ENCODE measurements around the gene CH25H.
A peak's percentile ranks its signal among the peaks of the same experiment; 100 is the strongest.
"Not testable (repeated sequence)": the region's sequence is repeated elsewhere in the genome, so short reads cannot be mapped to it uniquely, and the experiment has no call there.

Gene CH25H

DNA sequence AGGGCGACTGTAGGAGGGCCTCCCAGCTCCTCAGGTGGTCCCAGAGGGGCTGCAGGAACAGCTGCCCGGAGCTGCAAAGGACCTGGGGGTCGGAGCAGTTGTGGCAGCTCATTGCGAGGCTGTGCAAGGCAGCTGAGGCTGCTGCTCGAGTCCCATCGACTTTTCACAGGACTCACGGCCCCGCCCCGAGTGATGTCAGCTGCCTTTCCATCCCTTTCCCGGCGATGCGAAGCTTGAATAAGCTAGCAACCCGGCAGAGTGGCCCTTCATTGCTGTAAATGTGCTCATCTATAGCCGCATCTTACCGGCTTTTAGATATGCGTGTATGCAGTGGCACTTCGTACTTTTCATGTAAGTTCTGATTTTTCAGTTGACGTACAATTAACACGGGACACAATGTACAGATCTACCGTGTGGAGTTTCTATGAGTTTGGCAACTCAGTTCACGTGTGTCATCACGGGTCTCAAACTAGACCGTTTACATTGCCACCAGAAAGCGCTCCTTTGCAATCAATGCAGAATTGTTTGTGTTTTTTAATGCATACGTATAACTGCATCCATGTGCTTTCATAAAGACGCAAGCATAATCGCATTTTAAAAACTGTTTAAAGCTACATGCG is at the start of gene CH25H:
Gene CH25H, minus strand, starts transcription at position 137 of the 620 bp plus-strand sequence. Its CDS starts 25 bp downstream, at position 112.
- peak; percentile 16 for DNase-seq

GRCh38 chr10:89256340-89256739 is 49.2 kb upstream of the CH25H start:
- DNase-seq: no peak

- DNase-seq: no peak
Observed at GRCh38 chr10:89255793-89256192, 48.7 kb upstream of the CH25H start.

DNA sequence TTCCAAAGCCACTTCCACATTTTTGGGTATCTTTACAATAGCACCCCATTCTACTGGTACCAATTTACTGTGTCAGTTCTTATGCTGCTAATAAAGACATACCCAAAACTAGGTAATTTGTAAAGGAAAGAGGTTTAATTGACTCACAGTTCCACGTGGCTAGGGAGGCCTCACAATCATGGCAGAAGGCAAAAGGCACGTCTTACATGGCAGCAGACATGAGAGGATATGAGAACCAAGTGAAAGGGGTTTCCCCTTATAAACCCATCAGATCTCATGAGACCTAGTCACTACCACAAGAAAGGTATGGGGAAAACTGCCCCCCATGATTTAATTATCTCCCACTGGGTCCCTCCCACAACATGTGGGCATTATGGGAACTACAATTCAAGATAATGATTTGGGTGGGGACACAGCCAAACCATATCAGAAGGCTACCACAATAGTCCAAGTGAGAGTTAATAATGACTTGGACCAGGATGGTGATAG is 48.0 kb upstream of the CH25H start:
- DNase-seq: not testable (repeated sequence)

DNA sequence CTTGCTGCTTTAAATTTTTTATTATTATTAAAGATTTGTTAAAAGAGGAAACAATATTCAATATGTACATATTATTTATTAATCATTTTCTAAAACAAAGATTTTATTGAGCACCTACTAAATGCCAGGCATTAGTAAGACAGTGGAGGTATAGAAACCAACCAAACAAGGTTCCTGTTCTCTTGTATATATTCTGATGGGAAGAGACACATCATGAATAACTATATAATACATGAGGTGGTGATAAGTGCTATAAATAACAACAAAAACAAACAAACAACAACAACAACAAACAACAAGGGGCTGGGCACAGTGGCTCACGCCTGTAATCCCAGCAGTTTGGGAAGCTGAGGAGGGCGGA is 45.1 kb upstream of the CH25H start:
- DNase-seq: no peak

- DNase-seq: peak; percentile 96
Observed at GRCh38 chr10:89251409-89252224, 44.5 kb upstream of the CH25H start, which contains the start of gene LIPA. Gene LIPA, minus strand, starts transcription at chr10:89251775. Its CDS starts 4,127 bp downstream, at chr10:89247648.

- DNase-seq: no peak
Observed at GRCh38 chr10:89250865-89251408, 43.8 kb upstream of the CH25H start.

DNA sequence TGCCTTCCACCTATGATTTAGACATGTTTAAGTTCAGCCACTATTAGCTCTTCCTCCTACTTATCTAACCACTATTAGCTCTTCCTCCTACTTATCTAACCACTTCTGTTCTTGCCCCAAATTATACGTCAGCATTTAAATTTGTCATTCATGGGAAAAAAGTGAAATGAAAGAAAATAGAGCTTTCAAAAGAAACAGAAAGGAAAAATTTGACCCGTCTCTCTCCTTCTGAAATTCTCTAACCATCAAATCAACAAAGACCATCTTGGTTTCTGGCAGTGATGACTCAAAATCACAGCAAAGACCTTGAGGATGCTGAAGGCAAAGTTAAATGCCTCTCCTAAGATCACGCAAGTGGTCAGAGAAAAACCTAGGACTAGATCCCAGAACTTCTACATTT is 41.9 kb upstream of the CH25H start:
- DNase-seq: no peak

- not testable (repeated sequence) for DNase-seq
Observed at GRCh38 chr10:89247623-89248022, 40.5 kb upstream of the CH25H start.

DNA sequence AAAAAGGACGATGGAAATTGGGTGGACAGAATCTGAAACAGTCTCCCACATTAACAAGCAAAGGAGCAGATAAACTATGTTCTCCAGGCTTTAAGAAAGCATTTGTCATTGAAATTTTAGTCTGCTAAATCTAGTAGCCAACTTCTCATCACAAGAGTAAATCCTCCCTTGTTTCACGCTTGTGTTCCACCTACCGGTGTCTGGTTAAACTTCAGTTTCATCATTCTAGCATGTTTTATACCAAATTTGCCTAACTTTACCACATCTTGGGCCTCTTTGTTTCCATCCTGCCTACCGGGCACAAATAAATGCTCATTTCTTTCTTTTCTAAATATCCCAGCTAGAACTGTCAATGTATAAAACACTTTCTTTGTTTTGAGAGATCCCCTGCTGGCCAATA is 38.7 kb upstream of the CH25H start:
- no peak for DNase-seq

- DNase-seq: no peak
Observed at GRCh38 chr10:89242840-89243568, 35.9 kb upstream of the CH25H start.

DNA sequence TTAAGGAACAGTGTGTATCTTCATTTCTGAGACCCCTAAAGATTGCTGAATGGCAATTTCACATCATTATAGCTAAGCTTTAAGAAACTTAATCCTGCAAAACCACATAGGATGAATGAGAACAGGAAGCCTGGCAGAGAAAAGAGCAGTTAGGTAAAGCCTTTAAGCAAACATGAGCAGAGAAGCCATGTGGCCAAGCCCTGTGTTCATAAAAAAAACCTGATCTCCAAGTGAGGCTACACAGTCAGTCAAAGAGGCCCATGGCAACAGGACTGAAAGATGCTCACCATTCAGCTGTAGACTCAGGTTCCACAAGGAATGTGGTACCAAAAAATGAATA is 35.2 kb upstream of the CH25H start:
- no peak for DNase-seq

- DNase-seq: no peak
Observed at GRCh38 chr10:89241486-89242344, 34.6 kb upstream of the CH25H start.

GRCh38 chr10:89241026-89241425 is 33.9 kb upstream of the CH25H start:
- no peak for DNase-seq

DNA sequence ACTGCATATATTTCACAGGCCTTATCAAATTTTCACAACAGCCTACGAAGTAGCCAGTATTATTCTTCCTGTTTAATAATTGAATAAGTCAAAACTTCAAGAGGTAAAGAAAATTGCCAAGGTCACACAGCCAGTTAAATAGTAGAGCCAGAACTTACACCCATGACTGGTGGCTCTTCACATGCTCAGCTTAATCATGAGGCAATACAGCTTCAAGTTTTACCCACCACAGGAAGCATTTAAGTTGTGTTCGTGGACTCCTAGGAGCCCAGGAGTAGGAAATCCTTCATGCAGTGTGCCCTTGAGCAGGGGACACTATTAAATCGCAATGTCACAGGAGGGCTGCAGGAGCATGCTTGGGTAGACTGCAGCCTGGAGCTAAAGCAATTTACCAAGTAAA is 33.4 kb upstream of the CH25H start:
- DNase-seq: no peak

GRCh38 chr10:89238956-89239644 is 32.0 kb upstream of the CH25H start:
- DNase-seq: no peak

- DNase-seq: no peak
Observed at GRCh38 chr10:89237849-89238248, 30.7 kb upstream of the CH25H start.

DNA sequence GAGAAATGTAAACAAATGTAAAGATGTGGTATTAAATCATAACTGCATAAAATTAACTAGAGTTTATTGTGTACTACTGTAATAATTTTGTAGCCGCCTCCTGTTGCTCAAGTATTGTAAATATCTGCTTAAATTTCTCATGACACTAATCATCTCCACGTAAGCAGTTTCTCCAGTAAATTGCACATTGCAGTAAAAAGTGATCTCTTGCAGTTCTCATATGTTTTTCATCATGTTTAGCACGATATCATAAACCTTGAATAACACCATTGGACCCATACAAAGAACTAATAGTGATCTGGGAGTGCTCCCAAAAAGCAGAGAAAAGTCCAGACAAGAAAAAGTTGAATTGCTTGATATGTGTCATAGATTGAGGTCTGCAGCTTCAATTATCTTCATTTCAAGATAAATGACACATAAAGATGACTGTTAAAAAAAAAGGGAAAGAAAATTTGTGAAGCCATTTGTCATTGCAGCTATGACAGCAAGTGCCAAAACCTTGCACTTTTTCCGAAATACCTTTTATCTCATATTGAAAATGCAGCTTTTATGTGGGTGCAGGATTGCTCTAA is 29.2 kb upstream of the CH25H start:
- DNase-seq: no peak

DNA sequence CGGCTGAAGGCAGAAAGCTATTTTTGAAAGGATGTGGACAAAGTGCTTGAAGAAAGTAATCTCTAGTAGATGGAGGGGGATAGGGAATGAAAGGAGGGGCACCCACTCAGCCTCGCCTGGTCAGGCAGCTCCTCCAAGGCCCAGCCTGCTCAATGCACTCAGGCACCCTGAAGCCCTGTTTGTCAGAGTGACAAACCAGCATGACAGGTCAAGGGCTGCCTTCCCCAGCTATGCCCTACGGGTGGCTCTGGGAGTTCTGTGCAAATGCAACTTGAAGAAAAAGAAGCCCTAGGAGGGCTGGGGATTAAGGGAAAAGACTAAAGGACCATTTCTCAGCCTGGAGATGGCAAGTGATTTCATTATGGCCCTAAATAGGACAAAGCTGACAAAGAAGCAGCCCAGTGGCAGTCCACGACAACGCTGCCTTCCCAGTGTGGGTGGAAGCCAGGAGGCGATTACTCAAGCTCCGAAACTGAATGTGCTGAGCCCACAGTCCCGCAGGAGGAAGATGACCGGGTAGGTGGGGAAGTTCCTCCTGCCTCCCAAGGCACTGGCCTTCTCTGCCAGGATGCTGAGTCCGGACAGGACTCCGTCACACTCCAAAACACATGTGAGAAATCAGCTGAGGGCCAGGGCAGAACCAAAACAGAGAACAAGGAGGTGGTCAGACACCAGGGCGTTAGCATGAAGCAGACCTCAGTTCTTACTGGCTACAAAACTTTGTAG is 28.1 kb upstream of the CH25H start:
- DNase-seq: no peak

DNA sequence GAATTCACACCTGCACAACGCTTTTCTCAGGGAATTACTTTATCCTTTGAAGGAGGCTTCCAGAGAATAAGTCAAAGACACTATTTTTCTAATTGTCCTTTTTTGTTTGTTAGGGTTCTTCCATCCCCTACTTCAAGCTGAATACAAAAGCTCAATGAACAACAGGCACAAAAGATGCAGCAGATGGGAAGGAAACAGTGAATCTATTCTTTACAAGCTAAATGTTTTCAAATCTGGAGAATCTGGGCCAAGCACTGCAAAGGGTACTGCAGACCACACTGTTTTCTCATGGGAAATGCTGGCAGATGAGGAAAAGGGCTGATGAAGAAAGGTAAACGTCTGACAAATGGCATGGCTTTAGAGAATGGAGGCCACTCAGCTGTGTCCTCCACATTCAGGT is 25.9 kb upstream of the CH25H start:
- DNase-seq: no peak

GRCh38 chr10:89228962-89229361 is 21.8 kb upstream of the CH25H start:
- DNase-seq: no peak

All from activated effector memory CD4-positive, alpha-beta T cell treated with Interleukin-2 at 50 U/mL for 16 hours (primary cell).